Body of pancreas (tissue), 4 donors: ENCODE data around the gene DIDO1.

Source experiments
- CTCF ChIP-seq, 7 experiments: fragments of 450-650 bp in 4 of 7; fragments of 200-600 bp in 3 of 7; sonication (generic) in 3 of 7; IDR thresholded peaks; one replicate each; pipeline ENCODE4 v1.5.1; 2016 to 2019; ENCODE audit warnings: antibody characterized with exemption in 7 of 7
- POLR2A ChIP-seq, 3 donors: fragments of 450-650 bp; IDR thresholded peaks; one replicate each; pipeline ENCODE4 v1.6.1; 2016; ENCODE audit warnings: antibody characterized with exemption in 3 of 3, mild to moderate bottlenecking in 2 of 3

- TF ChIP-seq CTCF (IDR thresholded peaks at IDR 0.05) (peak in 6 of 7 experiments; percentile 18 to 53 (median 42)), POLR2A (IDR thresholded peaks at IDR 0.05) (peak in 1 of 3 donors; percentile 9)
Measured at GRCh38 chr20:62875419-62876361, 50.6 kb downstream of the DIDO1 start.
